Fibroblast of the conjunctiva (primary cell): ENCODE results near the gene EXTL1.
A peak's percentile ranks its signal among the peaks of the same experiment; 100 is the strongest.
"Not testable (repeated sequence)": the region's sequence is repeated elsewhere in the genome, so short reads cannot be mapped to it uniquely, and the experiment has no call there.

ENCODE experiments used
- DNase-seq: peaks from one replicate; pipeline ENCODE4 v3.0.0-alpha.2; 2010; ENCODE audit warnings: low read depth

Gene EXTL1

GRCh38 chr1:26021647-26022403 lies at the start of gene EXTL1:
Gene EXTL1 (plus strand): TSS chr1:26021775. CDS start chr1:26022647, 872 bp downstream.
- DNase-seq: no peak

GRCh38 chr1:25971811-25972180 lies 49.8 kb upstream of the EXTL1 start:
- no peak for DNase-seq

- DNase-seq: no peak
Observed at GRCh38 chr1:25973610-25974321, 47.8 kb upstream of the EXTL1 start.

DNA sequence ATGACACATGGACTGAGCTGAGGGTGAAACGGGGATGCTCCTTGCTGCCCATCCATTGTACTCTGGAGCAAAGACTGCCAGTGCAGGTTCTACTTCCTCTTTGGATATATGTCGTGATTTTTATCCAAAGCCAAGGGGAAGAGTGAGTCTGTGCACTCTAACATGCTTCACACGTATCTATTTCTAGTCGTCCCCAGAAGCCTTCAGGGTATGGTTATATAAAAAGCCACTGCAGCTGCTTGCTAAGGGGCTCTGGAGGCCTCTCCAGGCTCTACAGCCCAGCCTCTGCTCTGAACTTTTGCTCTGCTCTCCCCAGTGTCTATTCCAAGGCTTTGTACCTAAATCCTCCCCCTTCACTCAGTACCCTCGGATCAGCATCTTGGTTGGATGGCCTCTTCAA lies 43.8 kb upstream of the EXTL1 start:
- no peak for DNase-seq

- no peak for DNase-seq
Observed at GRCh38 chr1:25978403-25978802, 43.2 kb upstream of the EXTL1 start.

DNA sequence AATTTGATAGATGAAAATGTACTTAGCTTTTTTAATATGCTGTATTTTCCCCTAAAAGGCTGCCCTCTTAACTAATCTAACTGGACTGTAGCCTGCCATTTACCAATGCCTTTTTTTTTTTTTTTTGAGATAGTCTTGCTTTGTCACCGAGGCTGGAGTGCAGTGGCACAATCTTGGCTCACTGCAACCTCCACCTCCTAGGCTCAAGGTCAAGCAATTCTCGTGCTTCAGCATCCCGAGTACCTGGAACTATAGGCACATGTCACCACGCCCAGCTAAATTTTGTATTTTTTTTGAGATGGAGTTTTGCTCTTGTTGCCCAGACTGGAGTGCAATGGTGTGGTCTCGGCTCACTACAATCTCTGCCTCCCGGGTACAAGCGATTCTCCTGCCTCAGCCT lies 42.4 kb upstream of the EXTL1 start:
- DNase-seq: no peak

DNA sequence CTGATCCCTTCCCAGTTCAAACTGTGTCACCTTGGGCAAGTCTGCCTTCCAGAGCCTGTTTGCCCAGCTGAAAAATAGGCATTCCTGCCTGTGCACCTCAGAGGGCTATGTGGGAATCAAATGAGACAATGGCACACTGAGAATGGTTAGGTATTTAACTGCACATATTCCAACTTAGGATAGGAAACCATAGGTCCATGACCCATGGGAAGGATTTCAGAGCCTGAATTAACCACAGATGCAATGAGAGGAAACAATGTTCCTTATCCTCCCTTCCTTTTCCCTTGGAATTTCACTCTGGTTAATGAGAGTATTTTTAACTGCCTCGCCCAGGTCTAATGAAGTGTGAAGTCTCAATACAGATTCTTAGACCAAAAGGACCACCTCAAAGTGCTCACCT lies 36.4 kb upstream of the EXTL1 start:
- no peak for DNase-seq

- DNase-seq: no peak
Observed at GRCh38 chr1:25985670-25986069, 35.9 kb upstream of the EXTL1 start.

DNA sequence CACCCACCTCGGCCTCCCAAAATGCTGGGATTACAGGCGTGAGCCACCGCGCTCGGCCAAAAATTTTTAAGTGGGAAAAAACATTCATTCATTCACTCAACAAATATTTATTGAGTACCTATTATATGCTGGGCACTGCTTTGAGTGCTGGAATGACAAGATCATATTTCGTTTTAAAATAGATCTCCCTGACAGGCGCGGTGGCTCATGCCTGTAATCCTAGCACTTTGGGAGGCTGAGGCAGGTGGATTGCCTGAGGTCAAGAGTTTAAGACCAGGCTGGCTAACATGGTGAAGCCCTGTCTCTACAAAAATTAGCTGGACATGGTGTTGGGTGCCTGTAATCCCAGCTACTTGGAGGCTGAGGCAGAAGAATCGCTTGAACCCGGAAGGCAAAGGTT lies 34.8 kb upstream of the EXTL1 start:
- DNase-seq: not testable (repeated sequence)

DNA sequence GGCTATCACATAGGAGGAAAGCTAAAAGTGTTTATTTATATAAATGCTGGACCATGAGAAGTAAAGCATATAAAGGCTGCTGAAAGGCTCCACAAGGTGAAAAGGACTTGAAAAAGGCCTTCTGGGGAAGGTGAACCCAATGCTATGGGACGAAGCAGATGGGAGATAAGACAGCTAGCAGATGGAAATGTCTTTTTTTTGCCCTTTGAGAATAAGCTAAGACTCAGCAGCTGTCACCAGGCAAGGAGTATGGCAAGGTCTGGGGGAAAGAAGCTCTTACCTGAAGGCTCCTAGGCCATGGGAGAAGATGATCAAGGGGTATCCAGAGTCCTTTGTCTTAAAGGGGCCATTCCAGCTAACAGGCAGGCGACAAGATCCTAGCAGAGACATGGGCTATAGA lies 33.6 kb upstream of the EXTL1 start:
- no peak for DNase-seq

GRCh38 chr1:25989440-25990234 lies 31.9 kb upstream of the EXTL1 start:
- no peak for DNase-seq

- DNase-seq: no peak
Observed at GRCh38 chr1:25990251-25990650, 31.3 kb upstream of the EXTL1 start.

- no peak for DNase-seq
Observed at GRCh38 chr1:25990702-25991395, 30.7 kb upstream of the EXTL1 start.

DNA sequence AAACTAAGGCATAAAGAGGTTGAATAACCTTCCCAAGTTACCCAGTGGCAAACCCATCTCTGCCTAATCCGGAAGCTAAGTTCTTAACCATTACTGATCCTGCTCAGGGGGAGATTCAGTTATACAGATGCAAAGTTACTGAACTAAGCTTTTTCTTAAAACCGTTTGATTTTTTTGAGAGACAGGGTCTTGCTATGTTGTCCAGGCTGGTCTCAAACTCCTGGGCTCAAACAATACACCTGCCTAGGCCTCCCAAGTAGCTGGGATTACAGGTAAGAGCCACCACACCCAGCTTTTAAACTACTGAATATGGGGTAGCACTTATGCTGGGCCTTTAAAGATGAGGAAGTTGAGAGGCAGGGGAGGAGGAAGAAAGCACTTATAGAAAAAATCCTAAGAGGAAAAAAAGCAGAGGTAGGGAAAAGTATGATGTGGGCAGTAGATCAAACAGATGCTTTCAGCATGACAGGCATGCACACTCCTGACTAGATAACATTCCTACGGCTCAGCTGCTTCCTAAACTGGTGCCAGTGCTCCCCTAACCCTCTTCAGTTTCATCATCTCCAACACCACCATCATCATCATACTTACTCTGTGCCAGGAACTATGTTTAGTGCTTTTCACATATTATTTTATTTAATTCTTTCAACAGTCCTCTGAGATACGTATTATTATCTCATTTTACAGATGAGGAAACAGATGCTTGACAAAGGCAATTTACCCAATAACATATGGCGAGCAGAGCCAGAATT lies 29.5 kb upstream of the EXTL1 start:
- no peak for DNase-seq

DNA sequence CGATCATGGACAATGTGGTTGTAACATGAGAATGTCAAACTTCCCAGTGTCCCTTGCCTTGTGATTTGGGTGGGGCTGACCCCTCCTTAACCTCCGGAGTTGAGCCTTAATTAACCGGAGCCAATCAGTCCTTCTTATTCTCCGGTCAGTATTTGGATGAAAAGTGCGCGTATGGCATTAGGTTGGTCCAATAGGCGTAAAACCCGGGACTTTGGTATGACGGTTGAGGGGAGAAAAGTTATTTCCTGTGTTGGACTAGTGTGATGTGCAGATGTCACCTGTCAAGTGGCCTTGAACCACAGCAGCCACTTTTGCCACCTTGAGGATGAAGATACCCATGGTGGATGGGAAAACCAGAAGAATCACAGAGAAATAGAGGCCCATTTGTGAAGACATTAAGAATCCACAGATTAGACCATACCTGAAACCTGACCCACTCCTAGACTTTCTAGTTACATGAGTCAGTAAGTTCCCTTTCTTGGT lies 28.8 kb upstream of the EXTL1 start:
- no peak for DNase-seq

- no peak for DNase-seq
Observed at GRCh38 chr1:25993197-25993951, 28.2 kb upstream of the EXTL1 start.

DNA sequence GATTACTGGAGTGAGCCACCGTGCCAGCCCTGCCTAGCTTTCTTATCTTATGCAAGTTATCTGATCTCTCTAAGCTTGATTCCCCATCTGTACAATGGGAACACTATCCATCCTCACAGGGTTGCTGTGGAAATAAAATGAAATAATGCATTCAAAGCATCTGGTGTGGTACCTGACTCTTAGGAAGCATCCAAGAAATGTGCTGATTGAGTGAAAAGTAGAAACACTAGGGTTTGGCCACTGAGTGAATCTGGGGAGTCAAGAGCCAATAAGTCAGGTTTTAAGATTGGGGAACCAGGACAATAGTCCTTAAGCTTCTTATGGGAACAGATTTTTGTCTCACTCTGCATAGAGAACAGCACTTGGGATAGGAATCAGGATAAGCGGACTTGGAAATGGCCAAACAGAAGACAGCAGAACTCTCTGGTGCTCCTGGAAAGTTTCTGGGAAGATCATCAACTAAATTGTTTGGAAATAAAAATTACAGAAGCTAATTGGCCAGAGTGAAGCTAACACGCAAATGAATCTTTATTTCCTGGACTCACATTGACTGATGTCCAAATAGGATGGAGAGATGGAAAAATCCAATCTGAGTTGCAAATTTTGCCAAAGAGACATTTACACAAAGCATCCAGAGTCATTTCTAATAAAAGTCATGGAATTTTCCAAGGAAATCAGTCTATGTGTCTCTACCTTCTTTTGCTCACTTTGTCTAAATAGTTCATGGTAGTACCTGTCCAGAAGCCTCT lies 27.0 kb upstream of the EXTL1 start:
- DNase-seq: no peak

GRCh38 chr1:25996966-25997827 lies 24.4 kb upstream of the EXTL1 start:
- peak; percentile 30 for DNase-seq
